HCT116 (cell line): ENCODE results near the gene KRTAP12-3. TPM values are rescaled to one million over a fixed set of nuclear protein-coding genes. Genes with fewer than 3 reads are reported as not detected.

Source experiments
- ATAC-seq: fragments of 200-7000 bp; cut with Tn5 transposase; 2 replicates; pipeline ENCODE4 v1.9.1; 2020; ENCODE audit warnings: mild to moderate bottlenecking, moderate library complexity
- BruUV-seq: library from RNA; stranded (reverse); fragments of 400-500 nt; replicated peaks from 2 replicates; lab custom pipeline; 2021; lab: Mats Ljungman, UMichigan
- CTCF ChIA-PET: fragments of 300-600 bp; sonication (Branson Sonifier 250); formaldehyde crosslinking; loops from one replicate; lab custom pipeline; 2021; ENCODE audit warnings: antibody characterized with exemption; lab: Charles Lee
- POLR2A ChIA-PET: fragments of 300-600, 350-600 bp; sonication (Branson Sonifier 250); formaldehyde crosslinking; loops from one replicate; lab custom pipeline; 2021; ENCODE audit warnings: antibody characterized with exemption; lab: Charles Lee
- RAD21 ChIA-PET, 2 experiments: fragments of 300-600 bp; sonication (Branson Sonifier 250); formaldehyde crosslinking; loops; one replicate each; lab custom pipeline; 2023; ENCODE audit warnings: low total read pairs in 2 of 2; ENCODE audit not compliant: uncharacterized antibody in 2 of 2, unreplicated experiment in 2 of 2, low non-redundant PET in 1 of 2; lab: Charles Lee
- DNase-seq: peaks from one replicate; pipeline ENCODE4 v3.0.0-alpha.2; 2010; ENCODE audit warnings: low read depth, low spot score
- H2AFZ ChIP-seq: fragments of 200-600 bp; shearing (Covaris generic), sonication (generic); 2 replicates; pipeline ENCODE4 v1.6.1; 2017; ENCODE audit warnings: low read depth, mixed run types, mixed read lengths, antibody characterized with exemption, low read length; ENCODE audit not compliant: poor library complexity, severe bottlenecking
- H3K27ac ChIP-seq: 2 replicates; pipeline ENCODE4 v1.5.1; 2012; ENCODE audit warnings: low read depth, low read length
- H3K27me3 ChIP-seq: fragments of 200-600 bp; sonication (generic); 2 replicates; pipeline ENCODE4 v1.6.1; 2016; ENCODE audit warnings: mixed run types, low read length, mixed read lengths; ENCODE audit not compliant: insufficient read depth
- H3K36me3 ChIP-seq, 2 experiments: fragments of 200-500 bp in 1 of 2; fragments of 200-600 bp in 1 of 2; sonication (Bioruptor generic) in 1 of 2; sonication (generic) in 1 of 2; 2 replicates each; pipeline versions ENCODE4 v1.5.1 to v1.6.1; 2014 to 2016; ENCODE audit warnings: low read length in 2 of 2, inconsistent platforms in 1 of 2, mixed read lengths in 1 of 2, mixed run types in 1 of 2; ENCODE audit not compliant: insufficient read depth in 2 of 2, control insufficient read depth in 1 of 2
- H3K4me1 ChIP-seq, 2 experiments: fragments of 200-600 bp in 1 of 2; sonication (generic) in 1 of 2; 2 replicates each; pipeline versions ENCODE4 v1.5.1 to v1.6.1; 2012 to 2017; ENCODE audit warnings: low read length in 2 of 2, inconsistent platforms in 1 of 2, mild to moderate bottlenecking in 1 of 2, mixed read lengths in 1 of 2, mixed run types in 1 of 2, moderate library complexity in 1 of 2; ENCODE audit not compliant: insufficient read depth in 2 of 2, control insufficient read depth in 1 of 2
- H3K4me2 ChIP-seq: fragments of 200-600 bp; sonication (generic); 2 replicates; pipeline ENCODE4 v1.6.1; 2017; ENCODE audit warnings: mixed run types, low read length, mixed read lengths
- H3K4me3 ChIP-seq, 2 experiments: fragments of 200-600 bp in 1 of 2; sonication (generic) in 1 of 2; replicated peaks in 1 of 2; 2 replicates each; pipeline ENCODE4 v1.5.1; 2011 to 2016; ENCODE audit warnings: low read length in 2 of 2, control low read depth in 1 of 2, low read depth in 1 of 2, mild to moderate bottlenecking in 1 of 2, mixed read lengths in 1 of 2, mixed run types in 1 of 2
- H3K79me2 ChIP-seq: fragments of 200-600 bp; sonication (generic); 2 replicates; pipeline ENCODE4 v1.6.1; 2017; ENCODE audit warnings: mild to moderate bottlenecking, mixed run types, low read length, moderate library complexity, mixed read lengths; ENCODE audit not compliant: insufficient read depth
- H3K9ac ChIP-seq: fragments of 200-600 bp; sonication (generic); 2 replicates; pipeline ENCODE4 v1.6.1; 2016; ENCODE audit warnings: low read length, mixed read lengths
- H3K9me2 ChIP-seq: fragments of 200-600 bp; sonication (generic), shearing (Covaris generic); 2 replicates; pipeline ENCODE4 v1.6.1; 2017; ENCODE audit warnings: mixed run types, mild to moderate bottlenecking, moderate library complexity; ENCODE audit not compliant: insufficient read depth
- H3K9me3 ChIP-seq, 2 experiments: fragments of 200-500 bp in 1 of 2; fragments of 200-600 bp in 1 of 2; sonication (Bioruptor generic) in 1 of 2; sonication (generic) in 1 of 2; 2 replicates each; pipeline ENCODE4 v1.6.1; 2014 to 2017; ENCODE audit warnings: low read length in 2 of 2, mixed read lengths in 2 of 2, inconsistent platforms in 1 of 2, low read depth in 1 of 2, mild to moderate bottlenecking in 1 of 2, mixed run types in 1 of 2, moderate library complexity in 1 of 2; ENCODE audit not compliant: control insufficient read depth in 1 of 2, insufficient read depth in 1 of 2
- H4K20me1 ChIP-seq: fragments of 200-600 bp; sonication (generic), shearing (Covaris generic); 2 replicates; pipeline ENCODE4 v1.6.1; 2017; ENCODE audit warnings: mixed run types, mild to moderate bottlenecking, moderate library complexity; ENCODE audit not compliant: insufficient read depth
- CBX3 ChIP-seq: IDR thresholded peaks from 2 replicates; pipeline ENCODE4 v1.6.1; 2012; ENCODE audit warnings: low read depth
- CEBPB ChIP-seq: IDR thresholded peaks from 2 replicates; pipeline ENCODE4 v1.6.1; 2012; ENCODE audit warnings: low read depth
- EGR1 ChIP-seq: IDR thresholded peaks from 2 replicates; pipeline ENCODE4 v1.6.1; 2012; ENCODE audit warnings: low read depth
- EZH2 ChIP-seq: fragments of 200-600 bp; sonication (generic); IDR thresholded peaks from 2 replicates; pipeline ENCODE4 v1.6.1; 2017; ENCODE audit warnings: antibody characterized with exemption, mixed run types
- EZH2phosphoT487 ChIP-seq: fragments of 200-600 bp; IDR thresholded peaks from 2 replicates; pipeline ENCODE4 v1.6.1; 2018; ENCODE audit warnings: antibody characterized with exemption, borderline replicate concordance
- FOSL1 ChIP-seq: IDR thresholded peaks from 2 replicates; pipeline ENCODE4 v1.6.1; 2012; ENCODE audit warnings: low read depth
- POLR2A ChIP-seq: IDR thresholded peaks from 2 replicates; pipeline ENCODE4 v1.7.0; 2011; ENCODE audit warnings: borderline replicate concordance; ENCODE audit not compliant: insufficient read depth, insufficient read length; ENCODE audit errors: extremely low read depth
- POLR2AphosphoS5 ChIP-seq: IDR thresholded peaks from 2 replicates; pipeline ENCODE4 v1.6.1; 2011; ENCODE audit warnings: mild to moderate bottlenecking, low read depth, low read length, moderate library complexity
- RAD21 ChIP-seq: IDR thresholded peaks from 2 replicates; pipeline ENCODE4 v1.6.1; 2012; ENCODE audit warnings: low read depth, mild to moderate bottlenecking
- SIN3A ChIP-seq: IDR thresholded peaks from 2 replicates; pipeline ENCODE4 v1.6.1; 2012; ENCODE audit warnings: low read depth
- SRF ChIP-seq: IDR thresholded peaks from 2 replicates; pipeline ENCODE4 v1.6.1; 2012; ENCODE audit warnings: low read depth
- YY1 ChIP-seq: IDR thresholded peaks from 2 replicates; pipeline ENCODE4 v1.6.1; 2011; ENCODE audit warnings: low read length, low read depth, moderate library complexity, mild to moderate bottlenecking; ENCODE audit not compliant: insufficient replicate concordance; ENCODE audit errors: extremely low read depth
- intact Hi-C: fragments of 100-400 bp; cut with micrococcal nuclease; formaldehyde crosslinking; loops from 2 replicates; pipeline ENCODE4 v1.10.0; 2022
- total RNA-seq: library from RNA; stranded (reverse); gene quantifications from one replicate; pipeline ENCODE4 v1.2.1, GENCODE V29; 2021; ENCODE audit not compliant: unreplicated experiment
- TF ChIP-seq, protein P1 (sequence below): IDR thresholded peaks from 2 replicates; pipeline ENCODE4 v1.6.1; 2012
- TF ChIP-seq, protein P2 (sequence below): IDR thresholded peaks from 2 replicates; pipeline ENCODE4 v1.6.1; 2011; ENCODE audit warnings: mild to moderate bottlenecking, low read length, moderate library complexity; ENCODE audit not compliant: insufficient replicate concordance; ENCODE audit errors: extremely low read depth

KRTAP12-3 gene
- total RNA-seq, 1 experiment from 2014 or later, result not detected

DNA sequence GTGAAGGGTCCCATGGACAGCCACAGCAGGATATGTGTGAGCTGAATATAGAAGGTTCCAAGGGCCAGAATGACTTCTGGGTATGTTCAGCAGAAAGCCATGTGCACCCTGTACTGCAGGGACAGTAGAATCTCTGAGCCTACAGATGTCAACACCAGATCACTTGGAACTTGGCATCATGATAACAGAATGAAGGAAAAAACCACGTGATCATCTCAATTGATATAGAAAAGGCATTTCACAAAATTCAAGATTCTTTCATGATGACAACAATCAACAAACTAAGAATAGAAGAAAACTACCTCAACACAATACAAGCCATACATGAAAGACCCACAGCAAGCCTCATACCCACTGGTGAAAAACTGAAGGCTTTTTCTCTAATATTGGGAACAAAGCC is 9.9 kb downstream of the KRTAP12-3 start:
- ChIA-PET RAD21 (no interaction called here), CTCF (no interaction called here), POLR2A (no interaction called here)
- Histone ChIP-seq H3K9me3 (no peaks in the 10 kb centered on the region), H3K27me3 (0 out of 2 replicates have a peak, but pooled peaks cover 5% of the 10 kb centered on the region), H3K9me2 (no peaks in the 10 kb centered on the region), H3K4me2 (no peak overlapping the region), H3K4me3 (no peak overlapping the region), H2AFZ (no peak overlapping the region), H3K27ac (no peak overlapping the region), H4K20me1 (no peaks in the 10 kb centered on the region), H3K9ac (no peak overlapping the region), H3K79me2 (no peaks in the 10 kb centered on the region), H3K4me1 (no peaks in the 10 kb centered on the region), H3K36me3 (no peaks in the 10 kb centered on the region; a peak in 1 of 4 replicates)
- BruUV-seq, result no TSS peak
- TF ChIP-seq EZH2phosphoT487 (no peak), EZH2 (no peak)
- intact Hi-C loops, result no loop called here
- ATAC-seq, result no peak
- DNase-seq, result no peak

DNA sequence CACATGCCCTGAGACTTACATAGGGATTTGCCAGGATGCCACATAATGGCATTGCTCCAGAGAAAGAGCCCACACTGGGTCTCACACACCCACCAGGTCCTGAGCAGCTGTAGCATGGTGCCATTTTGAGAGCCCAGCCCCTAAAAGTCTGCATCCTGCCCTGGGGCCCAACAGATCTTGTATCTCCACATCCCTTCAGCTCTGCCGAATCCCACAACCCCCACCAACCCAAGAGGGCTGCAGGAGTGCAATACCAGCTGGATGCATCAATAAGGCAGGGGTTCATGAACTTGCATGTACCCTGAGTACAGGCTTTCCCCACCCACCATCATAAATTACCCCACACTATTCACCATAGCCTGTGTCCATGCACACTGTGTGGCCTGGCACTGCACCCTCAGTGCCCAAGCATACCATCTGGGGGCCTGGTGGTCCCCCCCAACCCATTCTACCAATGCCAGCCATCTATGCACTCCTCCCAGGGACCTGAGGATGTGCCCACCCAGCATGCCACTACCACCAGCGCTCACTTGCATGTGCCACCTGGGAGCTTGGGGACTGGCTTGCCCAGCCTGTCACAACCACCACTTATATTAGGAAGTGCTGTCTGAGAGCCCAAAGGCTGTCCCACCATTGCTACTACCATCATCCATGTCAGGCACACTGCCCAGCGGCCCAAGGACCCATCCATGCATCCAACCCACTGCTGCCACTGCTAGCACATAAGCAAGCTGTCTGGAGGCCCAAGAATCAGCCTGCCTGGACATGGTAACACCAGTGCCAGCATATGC is 13.1 kb downstream of the KRTAP12-3 start:
- no peak overlapping the region for H3K4me2 ChIP-seq
- no peaks in the 10 kb centered on the region for H4K20me1 ChIP-seq
- no peaks in the 10 kb centered on the region for H3K4me1 ChIP-seq
- H3K27ac ChIP-seq, result no peak overlapping the region
- H3K9me2 ChIP-seq, result no peaks in the 10 kb centered on the region
- no peak for DNase-seq
- H3K36me3 ChIP-seq, result no peaks in the 10 kb centered on the region
- ChIA-PET RAD21 (no interaction called here), CTCF (no interaction called here), POLR2A (no interaction called here)
- no peak for ATAC-seq
- no peak overlapping the region for H2AFZ ChIP-seq
- BruUV-seq, result no TSS peak
- peaks cover 5% of the 10 kb centered on the region; the same call in 1 of the 2 replicates for H3K27me3 ChIP-seq
- no peak overlapping the region for H3K4me3 ChIP-seq
- H3K79me2 ChIP-seq, result no peaks in the 10 kb centered on the region
- intact Hi-C loops, result loop anchor here (10.0 kb wide), 1 partner anchor 106 kb away; no protein-coding TSS in a partner anchor
- H3K9me3 ChIP-seq, result 0 out of 4 replicates have a peak, but pooled peaks cover 0 to 3% of the 10 kb centered on the region in 2 experiments
- no peak for TF ChIP-seq EZH2
- TF ChIP-seq SRF, result no peak
- TF ChIP-seq POLR2A, result no peak
- TF ChIP-seq RAD21, result no peak
- TF ChIP-seq YY1, result no peak
- no peak for TF ChIP-seq EZH2phosphoT487
- no peak for TF ChIP-seq FOSL1
- no peak for TF ChIP-seq EGR1
- TF ChIP-seq SIN3A, result no peak
- no peak for TF ChIP-seq CBX3
- no peak for TF ChIP-seq POLR2AphosphoS5
- TF ChIP-seq, protein P1, sequence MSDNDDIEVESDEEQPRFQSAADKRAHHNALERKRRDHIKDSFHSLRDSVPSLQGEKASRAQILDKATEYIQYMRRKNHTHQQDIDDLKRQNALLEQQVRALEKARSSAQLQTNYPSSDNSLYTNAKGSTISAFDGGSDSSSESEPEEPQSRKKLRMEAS, result no peak
- no peak for TF ChIP-seq CEBPB
- TF ChIP-seq, protein P2, sequence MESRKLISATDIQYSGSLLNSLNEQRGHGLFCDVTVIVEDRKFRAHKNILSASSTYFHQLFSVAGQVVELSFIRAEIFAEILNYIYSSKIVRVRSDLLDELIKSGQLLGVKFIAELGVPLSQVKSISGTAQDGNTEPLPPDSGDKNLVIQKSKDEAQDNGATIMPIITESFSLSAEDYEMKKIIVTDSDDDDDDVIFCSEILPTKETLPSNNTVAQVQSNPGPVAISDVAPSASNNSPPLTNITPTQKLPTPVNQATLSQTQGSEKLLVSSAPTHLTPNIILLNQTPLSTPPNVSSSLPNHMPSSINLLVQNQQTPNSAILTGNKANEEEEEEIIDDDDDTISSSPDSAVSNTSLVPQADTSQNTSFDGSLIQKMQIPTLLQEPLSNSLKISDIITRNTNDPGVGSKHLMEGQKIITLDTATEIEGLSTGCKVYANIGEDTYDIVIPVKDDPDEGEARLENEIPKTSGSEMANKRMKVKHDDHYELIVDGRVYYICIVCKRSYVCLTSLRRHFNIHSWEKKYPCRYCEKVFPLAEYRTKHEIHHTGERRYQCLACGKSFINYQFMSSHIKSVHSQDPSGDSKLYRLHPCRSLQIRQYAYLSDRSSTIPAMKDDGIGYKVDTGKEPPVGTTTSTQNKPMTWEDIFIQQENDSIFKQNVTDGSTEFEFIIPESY, result no peak
- H3K9ac ChIP-seq, result no peak overlapping the region
